DOHH2 (cell line): ENCODE data around the gene TRIM46.

Source experiments
- H3F3A ChIP-seq: fragments of 200-600 bp; sonication (generic), shearing (Covaris generic); 2 replicates; pipeline ENCODE4 v1.6.0; 2016; ENCODE audit warnings: antibody characterized with exemption, mild to moderate bottlenecking; ENCODE audit not compliant: control insufficient read depth, insufficient read depth
- H3K27ac ChIP-seq: fragments of 200-600 bp; sonication (generic); 2 replicates; pipeline ENCODE4 v1.5.1; 2014; ENCODE audit warnings: low read depth, mild to moderate bottlenecking, low read length, moderate library complexity
- H3K27me3 ChIP-seq: fragments of 200-600 bp; sonication (generic); 2 replicates; pipeline ENCODE4 v1.6.1; 2014; ENCODE audit warnings: mild to moderate bottlenecking, low read length, mixed read lengths; ENCODE audit not compliant: control insufficient read depth
- H3K36me3 ChIP-seq: fragments of 200-600 bp; sonication (generic); 2 replicates; pipeline ENCODE4 v1.6.1; 2014; ENCODE audit warnings: mild to moderate bottlenecking, low read length, moderate library complexity, mixed read lengths; ENCODE audit not compliant: control insufficient read depth
- H3K4me1 ChIP-seq: fragments of 200-600 bp; sonication (generic); 2 replicates; pipeline ENCODE4 v1.6.1; 2014; ENCODE audit warnings: mild to moderate bottlenecking, low read length, mixed read lengths; ENCODE audit not compliant: control insufficient read depth
- H3K4me2 ChIP-seq: fragments of 200-600 bp; sonication (generic); 2 replicates; pipeline ENCODE4 v1.6.0; 2014; ENCODE audit warnings: mild to moderate bottlenecking, low read length, moderate library complexity
- H3K4me3 ChIP-seq: fragments of 200-600 bp; sonication (generic); 2 replicates; pipeline ENCODE4 v1.5.1; 2014; ENCODE audit warnings: mild to moderate bottlenecking, low read length, mixed read lengths
- H3K79me2 ChIP-seq: fragments of 200-600 bp; sonication (generic); 2 replicates; pipeline ENCODE4 v1.6.1; 2014; ENCODE audit warnings: mild to moderate bottlenecking, low read length, mixed read lengths; ENCODE audit not compliant: control insufficient read depth
- H3K9me2 ChIP-seq: fragments of 200-600 bp; sonication (generic); replicated peaks from 2 replicates; pipeline ENCODE4 v1.6.1; 2014; ENCODE audit warnings: mild to moderate bottlenecking, low read length, mixed read lengths; ENCODE audit not compliant: control insufficient read depth
- H3K9me3 ChIP-seq: fragments of 200-600 bp; sonication (generic); 2 replicates; pipeline ENCODE4 v1.6.1; 2014; ENCODE audit warnings: antibody characterized with exemption, low read length, mixed read lengths; ENCODE audit not compliant: control insufficient read depth, insufficient read depth
- H4K20me1 ChIP-seq: fragments of 200-600 bp; sonication (generic); 2 replicates; pipeline ENCODE4 v1.6.0; 2014; ENCODE audit warnings: low read depth, mild to moderate bottlenecking, antibody characterized with exemption, low read length, moderate library complexity; ENCODE audit not compliant: control insufficient read depth, insufficient read depth
- CTCF ChIP-seq: fragments of 200-600 bp; sonication (generic); IDR thresholded peaks from one replicate; pipeline ENCODE4 v1.5.1; 2014; ENCODE audit warnings: antibody characterized with exemption, mild to moderate bottlenecking, low read depth, low read length; ENCODE audit not compliant: poor library complexity, severe bottlenecking
- EZH2phosphoT487 ChIP-seq: fragments of 200-600 bp; sonication (generic); IDR thresholded peaks from 2 replicates; pipeline ENCODE4 v1.6.1; 2017; ENCODE audit warnings: borderline replicate concordance, mild to moderate bottlenecking, antibody characterized with exemption, low read length, moderate library complexity, mixed read lengths

The TRIM46 gene

GRCh38 chr1:155170101-155170785, 3.4 kb upstream of the TRIM46 start:
- Histone ChIP-seq H3K27ac (no peak overlapping the region), H3K79me2 (peaks cover 20% of the 10 kb centered on the region), H4K20me1 (no peaks in the 10 kb centered on the region), H3K36me3 (peaks cover 30% of the 10 kb centered on the region), H3K9me2 (no peaks in the 10 kb centered on the region), H3K27me3 (no peaks in the 10 kb centered on the region), H3F3A (peaks cover 9% of the 10 kb centered on the region; the same call in 1 of the 2 replicates), H3K9me3 (no peaks in the 10 kb centered on the region), H3K4me3 (no peak overlapping the region), H3K4me2 (no peak overlapping the region), H3K4me1 (peaks cover 54% of the 10 kb centered on the region)
- TF ChIP-seq CTCF (no peak), EZH2phosphoT487 (no peak)

- peaks cover 30% of the 10 kb centered on the region for H3K36me3 ChIP-seq
- TF ChIP-seq CTCF (no peak), EZH2phosphoT487 (no peak)
- H3K79me2 ChIP-seq, result peaks cover 20% of the 10 kb centered on the region
- no peaks in the 10 kb centered on the region for H4K20me1 ChIP-seq
- no peak overlapping the region for H3K27ac ChIP-seq
- no peak overlapping the region for H3K4me2 ChIP-seq
- peaks cover 50% of the 10 kb centered on the region for H3K4me1 ChIP-seq
- H3F3A ChIP-seq, result peaks cover 13% of the 10 kb centered on the region; the same call in 1 of the 2 replicates
- H3K4me3 ChIP-seq, result no peak overlapping the region
- H3K9me2 ChIP-seq, result no peaks in the 10 kb centered on the region
- H3K27me3 ChIP-seq, result no peaks in the 10 kb centered on the region
- no peaks in the 10 kb centered on the region for H3K9me3 ChIP-seq
Observed at GRCh38 chr1:155170806-155171205, 2.8 kb upstream of the TRIM46 start.

- peak overlapping the region; percentile 61 for H3K27ac ChIP-seq
- H3K4me3 ChIP-seq, result peak overlapping the region; percentile 90
- H3K36me3 ChIP-seq, result peaks cover 34% of the 10 kb centered on the region
- H3K27me3 ChIP-seq, result no peaks in the 10 kb centered on the region
- peaks cover 19% of the 10 kb centered on the region; the same call in 1 of the 2 replicates for H3F3A ChIP-seq
- H3K79me2 ChIP-seq, result peaks cover 20% of the 10 kb centered on the region
- H3K4me1 ChIP-seq, result peaks cover 48% of the 10 kb centered on the region
- H3K9me3 ChIP-seq, result no peaks in the 10 kb centered on the region
- no peaks in the 10 kb centered on the region for H3K9me2 ChIP-seq
- no peaks in the 10 kb centered on the region for H4K20me1 ChIP-seq
- TF ChIP-seq CTCF, result no peak
- no peak for TF ChIP-seq EZH2phosphoT487
- H3K4me2 ChIP-seq, result peak overlapping the region; percentile 76
Observed at GRCh38 chr1:155171836-155172731, 1.6 kb upstream of the TRIM46 start.
